B cell (primary cell): ENCODE results near the gene PDC. TPM values are rescaled to one million over a fixed set of nuclear protein-coding genes. Genes with fewer than 3 reads are reported as not detected.

Source experiments
- ATAC-seq: fragments of 200-7000 bp; cut with Tn5 transposase; one replicate; pipeline ENCODE4 v1.10.0; 2021; ENCODE audit warnings: low read depth, mild to moderate bottlenecking, moderate number of reproducible peaks, moderate library complexity
- CTCF ChIA-PET: fragments of 350-600 bp; sonication (Branson Sonifier 250); formaldehyde crosslinking; loops from one replicate; lab custom pipeline; 2021; ENCODE audit warnings: antibody characterized with exemption, inconsistent platforms; lab: Charles Lee
- POLR2A ChIA-PET: fragments of 350-600 bp; sonication (Branson Sonifier 250); formaldehyde crosslinking; loops from one replicate; lab custom pipeline; 2021; ENCODE audit warnings: antibody characterized with exemption; lab: Charles Lee
- DNase-seq: peaks from one replicate; pipeline ENCODE4 v3.0.0; 2013
- H2AFZ ChIP-seq: 2 replicates; pipeline ENCODE4 v1.6.1; 2012; ENCODE audit warnings: mild to moderate bottlenecking, low read depth, low read length; ENCODE audit not compliant: insufficient read depth, poor library complexity, severe bottlenecking
- H3K27ac ChIP-seq, 2 donors: 1 replicate in 1 of 2; 2 replicates in 1 of 2; pipeline ENCODE4 v1.5.1; 2012 to 2013; ENCODE audit warnings: low read length in 2 of 2, mild to moderate bottlenecking in 2 of 2, moderate library complexity in 1 of 2
- H3K27me3 ChIP-seq, 4 experiments: fragments of 200-600 bp in 1 of 4; sonication (generic) in 1 of 4; replicated peaks in 1 of 4; 1 replicate in 2 of 4; 2 replicates in 2 of 4; pipeline versions ENCODE4 v1.6.1 to v1.7.0; 2013 to 2016; ENCODE audit warnings: low read length in 3 of 4, mild to moderate bottlenecking in 2 of 4, mixed read lengths in 1 of 4, moderate library complexity in 1 of 4; ENCODE audit not compliant: insufficient read depth in 4 of 4, control insufficient read depth in 3 of 4; ENCODE audit errors: control extremely low read depth in 1 of 4
- H3K36me3 ChIP-seq, 2 experiments: replicated peaks in 1 of 2; 1 replicate in 1 of 2; 2 replicates in 1 of 2; pipeline versions ENCODE4 v1.6.1 to v1.7.1; 2013; ENCODE audit warnings: low read length in 1 of 2; ENCODE audit not compliant: insufficient read depth in 2 of 2, control insufficient read depth in 1 of 2; ENCODE audit errors: control extremely low read depth in 1 of 2, extremely low read depth in 1 of 2
- H3K4me1 ChIP-seq, 2 donors: fragments of 200-600 bp in 1 of 2; sonication (generic) in 1 of 2; 1 replicate in 1 of 2; 2 replicates in 1 of 2; pipeline versions ENCODE4 v1.5.1 to v1.6.1; 2013 to 2017; ENCODE audit warnings: low read length in 2 of 2; ENCODE audit not compliant: control insufficient read depth in 2 of 2, insufficient read depth in 2 of 2
- H3K4me2 ChIP-seq: replicated peaks from 2 replicates; pipeline ENCODE3; 2012; ENCODE audit warnings: mild to moderate bottlenecking, low read depth, low read length; ENCODE audit not compliant: poor library complexity, severe bottlenecking
- H3K4me3 ChIP-seq, 5 experiments: fragments of 200-600 bp in 1 of 5; sonication (generic) in 1 of 5; 1 replicate in 3 of 5; 2 replicates in 2 of 5; pipeline versions ENCODE4 v1.5.1 to v1.7.0; 2011 to 2016; ENCODE audit warnings: low read length in 4 of 5, mild to moderate bottlenecking in 4 of 5, low read depth in 2 of 5, control low read depth in 1 of 5, moderate library complexity in 1 of 5; ENCODE audit not compliant: insufficient read depth in 1 of 5; ENCODE audit errors: control extremely low read depth in 1 of 5, extremely low read depth in 1 of 5
- H3K79me2 ChIP-seq: fragments of 200-600 bp; sonication (generic); one replicate; pipeline ENCODE4 v1.6.0; 2016; ENCODE audit warnings: low read length; ENCODE audit not compliant: control insufficient read depth, insufficient read depth
- H3K9ac ChIP-seq: fragments of 200-600 bp; sonication (generic); 2 replicates; pipeline ENCODE4 v1.6.1; 2017; ENCODE audit warnings: mild to moderate bottlenecking, low read length, moderate library complexity
- H3K9me3 ChIP-seq, 3 donors: one replicate each; pipeline versions ENCODE4 v1.6.1 to v1.7.1; 2013; ENCODE audit warnings: low read length in 2 of 3; ENCODE audit not compliant: control insufficient read depth in 2 of 3, insufficient read depth in 1 of 3; ENCODE audit errors: control extremely low read depth in 1 of 3
- H4K20me1 ChIP-seq: 2 replicates; pipeline ENCODE4 v1.6.0; 2012; ENCODE audit warnings: mild to moderate bottlenecking, low read length; ENCODE audit not compliant: insufficient read depth, control insufficient read depth, poor library complexity, severe bottlenecking
- H3K27ac Mint-ChIP-seq: one replicate; pipeline ENCODE4 v1.8.0; 2021; ENCODE audit warnings: mixed read lengths
- H3K27me3 Mint-ChIP-seq: one replicate; pipeline ENCODE4 v1.8.0; 2021; ENCODE audit warnings: mixed read lengths
- H3K4me1 Mint-ChIP-seq: one replicate; pipeline ENCODE4 v1.8.0; 2021; ENCODE audit warnings: mixed read lengths
- H3K4me3 Mint-ChIP-seq: one replicate; pipeline ENCODE4 v1.8.0; 2021; ENCODE audit warnings: mixed read lengths
- H3K9me3 Mint-ChIP-seq: one replicate; pipeline ENCODE4 v1.8.0; 2022; ENCODE audit warnings: mixed read lengths; ENCODE audit not compliant: insufficient read depth
- CTCF ChIP-seq: fragments of 200-600 bp; IDR thresholded peaks from one replicate; pipeline ENCODE4 v1.8.0; 2022; ENCODE audit warnings: antibody characterized with exemption, mild to moderate bottlenecking
- EZH2 ChIP-seq: IDR thresholded peaks from 2 replicates; pipeline ENCODE4 v1.6.1; 2012; ENCODE audit warnings: borderline replicate concordance, low read depth, mild to moderate bottlenecking, moderate library complexity, low read length; ENCODE audit not compliant: insufficient read depth, poor library complexity, severe bottlenecking
- WGBS: methylation state at CpG from one replicate; pipeline ENCODE4 v1.1.5; 2013; ENCODE audit warnings: missing lambda C conversion rate; ENCODE audit not compliant: insufficient coverage; 5-methylcytosine and 5-hydroxymethylcytosine counted together
- intact Hi-C: fragments of 100-400 bp; cut with micrococcal nuclease; formaldehyde crosslinking; loops from one replicate; pipeline ENCODE4 v1.10.0; 2022
- polyA plus RNA-seq: library from polyadenylated mRNA; depleted of rRNA; stranded (reverse); fragments of >200 nt; gene quantifications from 2 replicates; pipeline ENCODE4 v1.2.3, GENCODE V29; 2012
- total RNA-seq, 2 donors: library from RNA; stranded (reverse); fragments of 120-200 nt in 1 of 2; gene quantifications; 1 replicate in 1 of 2; 2 replicates in 1 of 2; pipeline versions ENCODE4 v1.2.3 to v1.2.4, GENCODE V29; 2013 to 2022

Gene PDC
- total and polyA plus RNA-seq, 2 donors (not counting 1 experiment from before 2014, with no cell fraction given) = not detected

- no peaks in the 10 kb centered on the region for H3K36me3 ChIP-seq
- H3K9me3 Mint-ChIP-seq = no peaks in the 10 kb centered on the region
- no peak for DNase-seq
- H3K79me2 ChIP-seq = no peaks in the 10 kb centered on the region
- H3K4me2 ChIP-seq = no peak overlapping the region
- H3K4me1 ChIP-seq = no peaks in the 10 kb centered on the region
- no peak overlapping the region for H3K9ac ChIP-seq
- intact Hi-C loops = no loop called here
- ChIA-PET CTCF (no interaction called here), POLR2A (no interaction called here)
- no peak overlapping the region for H3K4me3 Mint-ChIP-seq
- H4K20me1 ChIP-seq = no peaks in the 10 kb centered on the region
- H3K4me1 Mint-ChIP-seq = peaks cover 6% of the 10 kb centered on the region
- no peaks in the 10 kb centered on the region for H3K27me3 Mint-ChIP-seq
- H3K27ac Mint-ChIP-seq = no peak overlapping the region
- 40% methylated on average over 1 of the region's 3 CpGs for WGBS
- no peaks in the 10 kb centered on the region for H3K9me3 ChIP-seq
- H3K27ac ChIP-seq = no peak overlapping the region
- H3K27me3 ChIP-seq = no peaks in the 10 kb centered on the region
- no peak for ATAC-seq
- H3K4me3 ChIP-seq = no peak overlapping the region
- TF ChIP-seq EZH2 (no peak), CTCF (no peak)
- H2AFZ ChIP-seq = no peak overlapping the region
These were observed 4.1 kb downstream of the PDC start for GRCh38 chr1:186456729-186457255.

- Histone ChIP-seq H3K79me2 (no peaks in the 10 kb centered on the region), H3K4me3 (no peak overlapping the region), H3K27me3 (no peaks in the 10 kb centered on the region), H3K9ac (no peak overlapping the region), H3K4me2 (no peak overlapping the region), H3K9me3 (no peaks in the 10 kb centered on the region), H4K20me1 (no peaks in the 10 kb centered on the region), H3K36me3 (no peaks in the 10 kb centered on the region), H3K27ac (no peak overlapping the region), H2AFZ (no peak overlapping the region), H3K4me1 (no peaks in the 10 kb centered on the region)
- no peak for ATAC-seq
- intact Hi-C loops = no loop called here
- H3K4me3 Mint-ChIP-seq = no peak overlapping the region
- no peaks in the 10 kb centered on the region for H3K27me3 Mint-ChIP-seq
- H3K27ac Mint-ChIP-seq = no peak overlapping the region
- CTCF ChIA-PET = no interaction called here
- POLR2A ChIA-PET = no interaction called here
- TF ChIP-seq EZH2 (no peak), CTCF (no peak)
- no peaks in the 10 kb centered on the region for H3K9me3 Mint-ChIP-seq
- H3K4me1 Mint-ChIP-seq = peaks cover 6% of the 10 kb centered on the region
- 20% methylated on average over 1 of the region's 3 CpGs for WGBS
- no peak for DNase-seq
These were observed 5.9 kb downstream of the PDC start for GRCh38 chr1:186454981-186455380.
